ENCODE measurements around the gene IFNL2.

GRCh38 chr19:39257227-39257626 lies 11.0 kb upstream of the IFNL2 start:
- TF ChIP-seq CTCF (IDR thresholded peaks at IDR 0.05): no peak
- TF ChIP-seq EZH2phosphoT487 (IDR thresholded peaks at IDR 0.05): no peak
